GM10266 (cell line): ENCODE measurements around the gene KCNK17.
"Not testable (repeated sequence)": the region's sequence is repeated elsewhere in the genome, so short reads cannot be mapped to it uniquely, and the experiment has no call there.

Source experiments
- DNase-seq: peaks from one replicate; pipeline ENCODE4 v3.0.0; 2012; ENCODE audit errors: extremely low spot score
- TF ChIP-seq, protein P1 (sequence below): IDR thresholded peaks from 2 replicates; pipeline ENCODE4 v1.5.1; 2012; ENCODE audit warnings: mild to moderate bottlenecking, low read depth; ENCODE audit not compliant: control insufficient read depth, insufficient read depth; ENCODE audit errors: missing control alignments

Gene KCNK17

GRCh38 chr6:39292637-39293036 is 21.6 kb downstream of the KCNK17 start:
- TF ChIP-seq, protein P1, sequence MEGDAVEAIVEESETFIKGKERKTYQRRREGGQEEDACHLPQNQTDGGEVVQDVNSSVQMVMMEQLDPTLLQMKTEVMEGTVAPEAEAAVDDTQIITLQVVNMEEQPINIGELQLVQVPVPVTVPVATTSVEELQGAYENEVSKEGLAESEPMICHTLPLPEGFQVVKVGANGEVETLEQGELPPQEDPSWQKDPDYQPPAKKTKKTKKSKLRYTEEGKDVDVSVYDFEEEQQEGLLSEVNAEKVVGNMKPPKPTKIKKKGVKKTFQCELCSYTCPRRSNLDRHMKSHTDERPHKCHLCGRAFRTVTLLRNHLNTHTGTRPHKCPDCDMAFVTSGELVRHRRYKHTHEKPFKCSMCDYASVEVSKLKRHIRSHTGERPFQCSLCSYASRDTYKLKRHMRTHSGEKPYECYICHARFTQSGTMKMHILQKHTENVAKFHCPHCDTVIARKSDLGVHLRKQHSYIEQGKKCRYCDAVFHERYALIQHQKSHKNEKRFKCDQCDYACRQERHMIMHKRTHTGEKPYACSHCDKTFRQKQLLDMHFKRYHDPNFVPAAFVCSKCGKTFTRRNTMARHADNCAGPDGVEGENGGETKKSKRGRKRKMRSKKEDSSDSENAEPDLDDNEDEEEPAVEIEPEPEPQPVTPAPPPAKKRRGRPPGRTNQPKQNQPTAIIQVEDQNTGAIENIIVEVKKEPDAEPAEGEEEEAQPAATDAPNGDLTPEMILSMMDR: no peak
- DNase-seq: no peak

DNA sequence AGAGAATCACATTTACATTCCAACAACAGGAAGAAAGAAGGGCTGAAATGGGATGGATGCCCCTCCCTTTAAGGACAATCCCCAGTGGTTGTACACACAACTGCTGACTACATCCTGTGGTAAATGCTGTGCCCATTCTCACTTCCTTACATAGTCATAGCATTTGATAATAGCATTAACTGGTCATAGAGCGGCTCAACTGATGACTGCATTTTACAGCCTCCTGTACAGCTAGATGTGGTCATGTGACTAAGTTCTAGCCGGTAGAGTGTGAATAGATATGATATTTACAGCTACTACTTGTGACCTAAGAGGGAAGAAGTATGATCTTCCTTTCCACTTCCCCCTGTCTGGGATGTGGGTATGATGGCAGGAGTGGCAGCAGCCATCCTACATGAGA is 24.7 kb downstream of the KCNK17 start:
- TF ChIP-seq, protein P1: no peak
- DNase-seq: no peak

- TF ChIP-seq, protein P1: no peak
- no peak for DNase-seq
These were observed 26.6 kb downstream of the KCNK17 start for GRCh38 chr6:39287601-39288000.

DNA sequence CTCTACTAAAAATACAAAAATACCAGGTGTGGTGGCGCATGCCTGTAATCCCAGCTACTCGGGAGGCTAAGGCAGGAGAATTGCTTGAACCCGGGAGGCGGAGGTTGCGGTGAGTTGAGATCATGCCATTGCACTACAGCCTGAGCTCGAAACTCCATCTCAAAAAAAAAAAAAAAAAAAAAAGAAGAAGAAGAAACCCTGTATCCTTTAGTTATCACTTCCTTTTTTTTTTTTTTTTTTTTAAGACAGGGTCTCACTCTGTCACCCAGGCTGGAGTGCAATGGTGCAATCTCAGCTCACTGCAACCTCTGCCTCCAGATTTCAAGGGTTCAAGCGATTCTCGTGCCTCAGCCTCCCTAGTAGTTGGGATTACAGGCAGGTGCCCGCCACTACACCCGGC is 27.6 kb downstream of the KCNK17 start:
- DNase-seq: not testable (repeated sequence)

DNA sequence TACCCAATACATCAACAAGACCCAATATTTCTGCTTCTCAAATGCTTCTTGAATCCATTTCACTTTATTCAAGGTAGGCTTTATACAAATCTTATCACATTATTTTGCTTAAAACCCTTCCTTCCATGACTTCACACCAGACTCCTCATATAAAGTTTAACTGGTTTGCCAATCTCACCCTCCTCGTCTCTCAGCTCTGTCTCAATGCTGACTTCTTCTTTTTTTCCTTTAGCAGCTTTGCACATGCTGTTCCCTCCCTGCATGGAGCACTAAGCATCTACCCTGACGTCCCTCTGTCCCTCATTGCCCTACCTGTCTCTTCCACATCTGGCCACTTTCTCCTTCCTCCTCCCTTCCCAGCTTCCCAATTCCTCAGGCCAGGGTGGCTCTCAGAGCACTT is 31.4 kb downstream of the KCNK17 start:
- TF ChIP-seq, protein P1: no peak
- no peak for DNase-seq

- no peak for DNase-seq
- TF ChIP-seq, protein P1: no peak
These were observed 32.8 kb downstream of the KCNK17 start for GRCh38 chr6:39281312-39281980.

DNA sequence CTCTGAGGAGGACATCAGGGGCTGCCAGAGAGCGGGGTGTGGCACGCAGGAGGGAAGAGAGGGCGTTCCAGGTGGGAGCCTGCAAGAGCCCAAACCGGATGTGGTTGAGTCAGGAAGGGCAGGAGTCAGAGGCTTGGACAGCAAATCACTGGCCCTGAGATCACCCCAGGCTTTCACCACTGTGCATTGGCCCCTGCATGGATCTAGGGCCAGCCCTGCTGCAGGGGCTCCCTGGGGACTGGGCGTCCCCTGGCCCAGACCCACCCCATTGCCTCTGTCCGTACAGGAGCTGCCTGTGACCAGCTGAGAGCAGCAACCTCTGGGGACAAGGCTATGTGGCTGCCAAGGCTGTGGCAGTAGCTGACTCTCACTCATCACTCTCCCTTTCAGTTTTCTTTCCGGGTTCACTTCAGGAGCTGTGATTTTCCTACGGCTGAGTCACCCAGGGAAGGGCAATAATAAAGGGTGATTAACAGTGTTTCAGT is 33.9 kb downstream of the KCNK17 start:
- TF ChIP-seq, protein P1: no peak
- DNase-seq: no peak

DNA sequence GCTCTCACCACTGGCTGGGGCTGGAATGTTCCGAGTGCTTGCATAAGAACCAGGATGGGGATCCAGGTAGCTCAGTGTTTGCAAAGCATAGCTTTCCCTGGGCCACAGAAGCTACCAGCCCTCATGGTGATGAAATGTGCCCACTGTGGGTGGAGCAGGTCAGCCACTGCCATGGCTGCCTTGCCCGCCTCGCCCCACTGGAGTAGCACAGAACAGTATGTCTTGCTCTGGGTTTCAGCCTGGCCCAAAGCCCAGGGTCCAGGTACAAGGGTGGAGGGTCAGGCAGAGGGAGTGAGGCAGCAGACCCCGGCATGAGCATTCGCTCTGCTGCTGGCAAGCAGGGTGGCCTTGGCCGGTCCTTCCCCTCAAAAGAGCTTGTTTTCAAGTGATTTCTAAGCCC is 34.7 kb downstream of the KCNK17 start:
- TF ChIP-seq, protein P1: no peak
- DNase-seq: no peak
